HG03108 (cell line): ENCODE data around the gene CRELD2.

Experiments used
- ATAC-seq: cut with Tn5 transposase; IDR thresholded peaks from one replicate; pipeline ENCODE4 v1.9.1; 2021; ENCODE audit warnings: moderate library complexity; ENCODE audit not compliant: unreplicated experiment

Gene CRELD2

GRCh38 chr22:49887064-49887451 lies 31.4 kb upstream of the CRELD2 start:
- no peak for ATAC-seq

- ATAC-seq = no peak
Observed at GRCh38 chr22:49887702-49888101, 30.7 kb upstream of the CRELD2 start.

- no peak for ATAC-seq
Observed at GRCh38 chr22:49889071-49889470, 29.4 kb upstream of the CRELD2 start.

DNA sequence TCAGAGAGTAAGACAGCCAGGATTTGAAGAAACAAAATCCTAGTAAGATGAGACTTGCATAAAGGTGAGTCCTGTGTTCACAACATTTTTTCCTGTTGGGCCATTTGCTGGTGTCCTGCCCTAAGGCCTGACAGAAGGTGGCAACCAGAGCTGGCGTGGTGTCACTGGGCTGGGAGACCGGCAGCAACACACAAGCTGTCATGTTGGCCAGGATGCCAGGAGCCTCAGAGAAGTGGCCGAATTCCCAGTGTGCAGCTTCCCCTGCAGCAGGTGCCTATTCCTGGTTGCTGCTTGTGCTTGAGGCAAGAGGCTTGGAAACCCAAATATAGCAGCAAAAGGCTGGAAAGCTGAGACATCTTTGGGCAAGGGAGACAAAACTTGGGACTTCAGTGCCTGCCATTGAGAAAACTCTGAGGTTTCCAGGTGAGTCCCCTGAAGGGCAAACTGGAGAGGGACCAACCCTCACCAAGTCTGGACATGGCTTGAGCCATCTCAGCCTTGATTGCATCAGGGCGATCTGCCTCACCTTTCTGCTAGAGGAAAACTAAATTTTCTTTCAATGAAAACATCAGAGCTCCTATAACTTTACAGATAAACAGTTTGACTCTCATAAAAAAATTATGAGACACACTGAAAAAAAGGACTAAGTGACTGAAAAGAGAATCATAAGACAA lies 26.1 kb upstream of the CRELD2 start:
- ATAC-seq = no peak

DNA sequence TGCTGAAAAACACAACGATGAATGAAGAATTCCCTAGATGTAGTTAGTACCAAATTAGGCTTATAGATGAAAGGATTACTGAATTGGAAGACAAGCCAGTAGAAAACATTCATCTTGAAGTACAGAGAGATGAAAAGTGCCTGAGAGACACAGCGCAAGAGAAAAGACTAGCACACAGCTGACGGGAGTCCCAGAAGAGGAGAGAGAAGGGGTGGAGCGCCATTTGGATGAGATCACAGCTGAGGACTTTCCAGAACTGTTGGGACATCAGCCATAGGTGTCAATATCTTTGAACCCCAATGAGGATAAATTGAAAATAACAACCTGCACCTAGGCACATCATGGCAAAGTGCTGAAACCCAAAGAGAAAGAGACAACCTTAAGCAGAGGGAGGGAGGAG lies 25.4 kb upstream of the CRELD2 start:
- no peak for ATAC-seq

DNA sequence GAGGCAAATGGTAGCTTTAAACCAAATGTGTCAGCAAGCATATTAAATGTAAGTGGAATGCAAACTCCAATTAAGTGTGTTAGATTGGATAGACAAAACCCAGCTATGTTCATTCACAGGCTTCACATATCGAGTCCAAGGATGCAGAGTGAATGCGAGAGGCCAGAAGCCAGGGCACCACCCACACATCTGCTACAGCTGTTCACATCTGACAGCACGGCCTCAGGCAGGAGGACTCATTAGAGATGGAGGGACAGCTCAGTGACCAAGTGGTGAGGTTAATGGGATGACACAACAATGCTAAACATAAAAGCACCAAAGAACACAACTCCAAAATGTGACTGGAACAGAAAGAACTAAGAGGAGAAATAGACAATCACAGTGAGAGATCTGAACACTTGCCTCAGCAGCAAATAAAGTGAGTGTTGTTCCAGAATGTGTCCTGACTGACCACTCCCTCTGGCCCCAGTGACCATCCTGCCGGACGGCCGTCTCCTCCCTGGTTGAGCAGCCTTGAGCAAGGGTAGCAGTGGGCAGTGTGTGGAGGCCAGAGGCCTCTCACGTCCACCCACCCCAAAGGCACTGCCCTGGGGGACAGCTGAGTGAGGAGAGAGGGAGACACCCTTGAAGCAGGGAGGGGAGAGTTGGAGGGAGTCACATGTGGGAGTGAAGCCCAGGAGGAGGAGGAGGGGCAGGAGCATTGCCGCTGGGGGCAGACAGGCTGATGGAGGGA lies 23.9 kb upstream of the CRELD2 start:
- ATAC-seq = no peak

DNA sequence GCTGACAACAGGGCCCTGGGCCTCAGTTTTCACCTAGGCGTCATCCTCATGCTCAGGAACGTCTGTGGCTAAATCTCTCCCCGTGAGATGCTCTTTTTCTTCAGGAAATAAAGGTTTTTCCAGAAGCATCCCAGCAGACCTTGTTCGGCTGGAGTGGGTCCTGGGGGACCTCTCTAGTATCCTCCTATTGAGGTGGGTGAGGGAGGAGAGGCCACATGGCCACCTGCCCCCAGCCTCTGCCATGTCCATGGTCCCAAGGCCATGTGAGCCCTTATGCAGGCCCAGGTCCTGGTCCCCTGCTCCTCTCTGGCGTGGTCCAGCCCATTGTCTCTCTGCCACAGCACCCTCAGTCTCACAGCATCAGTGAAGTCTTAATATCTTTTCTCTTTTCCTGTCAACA lies 22.2 kb upstream of the CRELD2 start:
- no peak for ATAC-seq

- ATAC-seq = no peak
Observed at GRCh38 chr22:49897015-49897684, 21.3 kb upstream of the CRELD2 start.

- ATAC-seq = no peak
Observed at GRCh38 chr22:49899530-49899929, 18.9 kb upstream of the CRELD2 start.

DNA sequence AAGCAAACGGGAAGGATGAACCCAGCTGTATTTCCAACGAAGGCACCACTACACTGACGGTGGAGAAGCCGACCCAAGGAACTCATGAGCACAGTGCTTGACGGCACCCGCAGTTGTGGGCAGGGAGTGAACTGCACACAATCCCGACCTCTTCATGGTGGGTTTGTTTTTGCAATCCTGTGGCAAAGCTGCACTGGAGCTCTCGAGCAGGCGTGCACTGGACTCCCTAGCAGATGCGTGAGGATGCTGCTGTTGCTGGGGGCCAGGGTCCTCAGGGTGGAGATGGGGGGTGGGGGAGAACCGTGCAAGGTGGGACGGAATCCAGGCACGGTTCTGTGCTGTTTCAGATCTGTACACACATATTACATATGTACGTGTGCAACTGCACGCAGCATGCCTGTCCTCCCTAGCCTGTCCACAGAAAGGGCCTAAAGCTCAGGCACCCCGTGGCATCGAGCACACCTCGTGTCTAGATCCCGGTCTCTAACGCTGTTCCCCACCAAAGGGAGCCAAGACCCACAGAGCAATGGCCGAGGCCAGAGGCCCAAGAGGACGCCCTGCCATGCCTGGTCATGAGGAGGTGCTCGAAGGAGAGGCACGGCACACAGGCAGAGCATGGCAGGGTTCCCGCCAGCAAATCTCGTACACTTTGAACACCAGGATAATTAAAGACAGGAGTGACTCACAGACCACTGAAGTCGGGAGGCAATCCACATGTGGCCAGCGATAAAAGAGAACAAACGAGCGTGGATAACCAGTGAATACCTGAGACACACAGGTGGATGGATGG lies 17.8 kb upstream of the CRELD2 start:
- no peak for ATAC-seq

- no peak for ATAC-seq
Observed at GRCh38 chr22:49901457-49901856, 17.0 kb upstream of the CRELD2 start.

DNA sequence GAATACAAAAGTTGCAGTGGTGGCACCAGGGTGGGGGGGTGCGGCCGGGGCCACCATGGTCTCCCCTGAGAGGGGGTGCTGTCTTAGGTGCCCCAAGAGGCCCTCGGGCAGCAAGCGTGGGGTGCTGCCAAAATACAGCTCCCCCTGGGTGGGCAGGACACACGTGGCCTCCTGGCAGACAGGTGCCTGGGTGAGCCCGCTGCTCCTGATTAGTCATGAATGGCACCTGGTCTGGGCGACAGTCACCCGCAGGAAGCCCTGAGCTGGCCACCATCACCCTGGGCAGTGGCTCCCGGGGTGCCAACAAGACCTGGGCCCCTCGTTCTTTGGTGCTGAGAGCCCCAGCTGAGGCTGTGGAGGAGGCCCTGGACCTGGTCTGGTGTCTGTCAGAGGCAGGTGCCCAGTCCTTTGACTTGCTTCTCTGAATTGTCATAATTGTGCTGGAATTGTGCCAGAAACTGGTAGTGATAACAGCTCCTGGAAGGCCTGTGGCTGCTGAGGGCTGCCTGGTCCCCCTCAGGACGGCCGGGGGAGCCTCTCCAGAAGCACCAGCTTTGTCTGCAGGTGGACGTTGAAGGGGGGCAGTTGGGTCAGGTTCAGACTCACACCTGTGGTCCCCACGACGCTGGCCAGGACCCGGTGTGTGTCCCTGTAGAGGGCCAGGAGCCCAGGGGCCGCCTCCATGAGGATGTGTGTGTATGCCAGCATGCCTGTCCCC lies 15.0 kb upstream of the CRELD2 start:
- ATAC-seq = no peak

DNA sequence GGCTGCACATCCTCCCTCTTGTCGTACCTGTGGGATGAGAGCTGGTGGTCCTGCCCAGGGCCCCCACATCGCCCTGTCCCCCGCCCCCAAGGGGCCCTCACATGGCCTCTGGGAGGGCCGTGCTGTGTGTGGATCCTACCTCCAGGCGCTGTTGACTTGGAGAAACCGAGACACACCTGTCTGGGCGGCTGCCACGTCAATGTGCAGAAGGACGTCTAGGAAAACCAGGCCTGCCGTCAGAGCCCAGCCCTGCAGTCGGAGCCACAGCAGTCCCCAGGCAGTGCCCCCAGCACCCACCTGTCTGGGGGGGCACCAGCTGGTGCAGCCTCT lies 14.4 kb upstream of the CRELD2 start:
- no peak for ATAC-seq

DNA sequence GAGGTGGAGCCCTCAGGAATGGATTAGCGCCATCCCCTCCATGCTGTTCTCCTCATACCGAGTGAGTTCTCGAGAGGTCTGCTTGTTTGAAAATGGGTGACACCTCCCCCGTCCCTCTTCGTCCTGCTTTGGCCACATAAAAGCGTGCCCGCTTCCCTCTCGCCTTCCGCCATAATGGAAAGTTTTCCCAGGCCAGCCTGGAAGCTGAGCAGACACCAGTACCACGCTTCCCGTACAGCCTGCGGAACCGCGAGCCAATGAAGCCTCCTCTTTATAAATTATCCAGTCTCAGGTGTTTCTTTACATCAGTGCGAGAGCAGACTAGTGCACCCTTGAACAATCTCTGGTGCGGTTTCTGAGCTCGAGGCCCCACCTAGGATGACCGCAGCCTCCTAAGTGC lies 13.0 kb upstream of the CRELD2 start:
- no peak for ATAC-seq

GRCh38 chr22:49906071-49906798 lies 12.2 kb upstream of the CRELD2 start:
- ATAC-seq = no peak

GRCh38 chr22:49906799-49907290 lies 11.6 kb upstream of the CRELD2 start:
- ATAC-seq = no peak

DNA sequence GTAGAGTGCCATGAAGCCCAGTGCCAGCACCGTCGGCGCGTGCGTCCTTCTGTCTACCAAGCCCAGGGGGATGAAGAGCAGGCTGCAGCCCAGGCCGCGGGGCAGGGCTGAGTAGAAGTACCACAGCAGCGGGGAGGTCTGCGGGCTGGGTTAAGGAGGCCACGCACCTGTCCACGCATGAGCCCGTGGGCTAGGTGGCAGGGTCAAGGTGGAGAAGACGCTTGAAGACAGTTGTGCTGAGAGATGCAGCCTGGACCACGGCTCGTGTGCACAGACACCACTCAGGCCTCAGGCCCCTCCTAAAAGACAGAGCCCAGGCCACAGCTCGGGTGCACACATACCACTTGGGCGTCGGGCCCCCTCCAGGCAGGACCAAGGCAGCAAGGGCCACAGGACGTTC lies 10.6 kb upstream of the CRELD2 start:
- no peak for ATAC-seq

- no peak for ATAC-seq
Observed at GRCh38 chr22:49909476-49910205, 8.8 kb upstream of the CRELD2 start.
